ENCODE results near the gene SPRYD4.

SPRYD4 gene

DNA sequence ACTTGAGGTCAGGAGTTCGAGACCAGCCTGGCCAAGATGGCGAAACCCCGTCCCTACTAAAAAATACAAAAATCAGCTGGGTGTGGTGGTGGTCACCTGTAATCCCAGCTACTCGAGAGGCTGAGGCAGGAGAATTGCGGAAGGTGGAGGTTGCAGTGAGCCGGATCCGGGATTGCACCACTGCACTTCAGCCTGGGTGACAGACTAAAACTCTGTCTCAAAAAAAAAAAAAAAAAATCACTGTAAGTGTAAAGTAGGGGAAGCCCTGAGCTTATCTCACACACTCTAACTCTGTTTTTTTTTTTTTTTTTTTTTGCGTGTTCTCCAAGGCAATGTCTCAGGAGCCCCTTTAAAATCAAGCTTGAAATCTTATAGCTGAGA is 52.8 kb downstream of the SPRYD4 start:
- Histone ChIP-seq H3K36me3 (ENCODE audit: insufficient read depth, low read length) (no peaks in the 10 kb centered on the region), H3K79me2 (ENCODE audit: insufficient read depth, low read length) (no peaks in the 10 kb centered on the region), H3K4me2 (ENCODE audit: low read length) (no peak overlapping the region), H3K9me3 (ENCODE audit: low read length) (no peaks in the 10 kb centered on the region), H2AFZ (ENCODE audit: low read length) (no peak overlapping the region), H3K27ac (ENCODE audit: low read depth, low read length, poor library complexity, severe bottlenecking) (no peak overlapping the region), H4K20me1 (ENCODE audit: insufficient read depth, low read length) (no peaks in the 10 kb centered on the region), H3F3A (ENCODE audit: insufficient read depth, low read length) (no peaks in the 10 kb centered on the region), H3K9me2 (ENCODE audit: low read depth, low read length) (no peaks in the 10 kb centered on the region), H3K4me1 (ENCODE audit: insufficient read depth, low read length, severe bottlenecking) (no peaks in the 10 kb centered on the region), H3K4me3 (ENCODE audit: low read depth, low read length, poor library complexity, severe bottlenecking) (no peak overlapping the region), H3K9ac (ENCODE audit: low read length) (no peak overlapping the region), H3K27me3 (ENCODE audit: insufficient read depth, low read length) (no peaks in the 10 kb centered on the region)
- TF ChIP-seq EZH2 (IDR thresholded peaks at IDR 0.05; ENCODE audit: borderline replicate concordance, low read length): no peak
- TF ChIP-seq, protein P1, sequence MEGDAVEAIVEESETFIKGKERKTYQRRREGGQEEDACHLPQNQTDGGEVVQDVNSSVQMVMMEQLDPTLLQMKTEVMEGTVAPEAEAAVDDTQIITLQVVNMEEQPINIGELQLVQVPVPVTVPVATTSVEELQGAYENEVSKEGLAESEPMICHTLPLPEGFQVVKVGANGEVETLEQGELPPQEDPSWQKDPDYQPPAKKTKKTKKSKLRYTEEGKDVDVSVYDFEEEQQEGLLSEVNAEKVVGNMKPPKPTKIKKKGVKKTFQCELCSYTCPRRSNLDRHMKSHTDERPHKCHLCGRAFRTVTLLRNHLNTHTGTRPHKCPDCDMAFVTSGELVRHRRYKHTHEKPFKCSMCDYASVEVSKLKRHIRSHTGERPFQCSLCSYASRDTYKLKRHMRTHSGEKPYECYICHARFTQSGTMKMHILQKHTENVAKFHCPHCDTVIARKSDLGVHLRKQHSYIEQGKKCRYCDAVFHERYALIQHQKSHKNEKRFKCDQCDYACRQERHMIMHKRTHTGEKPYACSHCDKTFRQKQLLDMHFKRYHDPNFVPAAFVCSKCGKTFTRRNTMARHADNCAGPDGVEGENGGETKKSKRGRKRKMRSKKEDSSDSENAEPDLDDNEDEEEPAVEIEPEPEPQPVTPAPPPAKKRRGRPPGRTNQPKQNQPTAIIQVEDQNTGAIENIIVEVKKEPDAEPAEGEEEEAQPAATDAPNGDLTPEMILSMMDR (IDR thresholded peaks at IDR 0.05; ENCODE audit: low read length): no peak

DNA sequence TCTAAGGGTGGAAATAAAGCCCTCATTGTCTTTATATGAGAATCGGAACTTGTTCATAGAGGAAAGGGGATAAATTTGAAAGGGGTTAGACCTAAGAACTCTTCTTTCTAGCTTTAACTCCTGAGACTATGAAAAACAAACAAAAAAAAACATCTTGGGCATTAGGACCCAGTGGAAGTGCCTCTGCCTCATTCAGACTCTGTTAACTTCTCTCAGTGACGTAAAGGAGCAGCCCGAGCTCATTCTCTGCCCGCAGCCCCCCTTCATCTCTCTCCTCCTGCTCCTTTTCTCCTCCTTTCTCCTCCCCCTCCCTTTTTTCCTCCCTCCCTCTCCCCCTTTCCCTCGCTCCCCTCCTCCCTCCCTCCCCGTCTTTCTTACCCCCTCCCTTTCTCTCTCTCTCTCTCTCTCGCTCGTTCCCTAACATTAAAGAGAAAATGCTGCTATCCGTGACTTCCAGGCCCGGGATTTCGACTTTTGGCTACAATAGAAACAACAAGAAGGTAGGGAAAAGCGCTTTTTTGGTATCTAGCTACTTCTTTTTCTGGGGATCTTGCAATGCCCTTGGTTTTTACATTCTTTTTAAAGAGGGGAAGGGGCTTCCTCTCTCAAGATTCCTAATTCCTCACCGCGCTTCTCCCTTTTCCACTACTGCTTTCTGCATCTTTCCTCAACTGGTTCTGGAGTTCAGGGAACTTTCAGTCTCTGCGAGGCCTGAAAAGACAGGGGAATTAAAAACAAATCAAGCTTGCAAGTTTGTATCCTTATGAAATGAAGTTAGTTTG is 53.4 kb downstream of the SPRYD4 start, which contains the start of gene RBMS2:
Gene RBMS2, plus strand, starts transcription at position 231 of the 782 bp plus-strand sequence. Its CDS starts 204 bp downstream, at position 435.
- H2AFZ ChIP-seq (ENCODE audit: low read length): no peak within 1 kb of the TSS
- H3K4me2 ChIP-seq (ENCODE audit: low read length): no peak within 1 kb of the TSS
- no peaks in the 10 kb centered on the region for H3K9me2 ChIP-seq (ENCODE audit: low read depth, low read length)
- no peaks in the 10 kb centered on the region for H3K4me1 ChIP-seq (ENCODE audit: insufficient read depth, low read length, severe bottlenecking)
- H3K36me3 ChIP-seq (ENCODE audit: insufficient read depth, low read length): no peaks in the 10 kb centered on the region
- no peak within 1 kb of the TSS for H3K4me3 ChIP-seq (ENCODE audit: low read depth, low read length, poor library complexity, severe bottlenecking)
- no peak within 1 kb of the TSS for H3K27ac ChIP-seq (ENCODE audit: low read depth, low read length, poor library complexity, severe bottlenecking)
- H3K79me2 ChIP-seq (ENCODE audit: insufficient read depth, low read length): no peaks in the 10 kb centered on the region
- H3F3A ChIP-seq (ENCODE audit: insufficient read depth, low read length): no peaks in the 10 kb centered on the region
- no peaks in the 10 kb centered on the region for H3K27me3 ChIP-seq (ENCODE audit: insufficient read depth, low read length)
- no peak within 1 kb of the TSS for H3K9ac ChIP-seq (ENCODE audit: low read length)
- no peaks in the 10 kb centered on the region for H3K9me3 ChIP-seq (ENCODE audit: low read length)
- no peaks in the 10 kb centered on the region for H4K20me1 ChIP-seq (ENCODE audit: insufficient read depth, low read length)
- TF ChIP-seq EZH2 (IDR thresholded peaks at IDR 0.05; ENCODE audit: borderline replicate concordance, low read length): no peak
- TF ChIP-seq, protein P1 (IDR thresholded peaks at IDR 0.05; ENCODE audit: low read length): no peak

DNA sequence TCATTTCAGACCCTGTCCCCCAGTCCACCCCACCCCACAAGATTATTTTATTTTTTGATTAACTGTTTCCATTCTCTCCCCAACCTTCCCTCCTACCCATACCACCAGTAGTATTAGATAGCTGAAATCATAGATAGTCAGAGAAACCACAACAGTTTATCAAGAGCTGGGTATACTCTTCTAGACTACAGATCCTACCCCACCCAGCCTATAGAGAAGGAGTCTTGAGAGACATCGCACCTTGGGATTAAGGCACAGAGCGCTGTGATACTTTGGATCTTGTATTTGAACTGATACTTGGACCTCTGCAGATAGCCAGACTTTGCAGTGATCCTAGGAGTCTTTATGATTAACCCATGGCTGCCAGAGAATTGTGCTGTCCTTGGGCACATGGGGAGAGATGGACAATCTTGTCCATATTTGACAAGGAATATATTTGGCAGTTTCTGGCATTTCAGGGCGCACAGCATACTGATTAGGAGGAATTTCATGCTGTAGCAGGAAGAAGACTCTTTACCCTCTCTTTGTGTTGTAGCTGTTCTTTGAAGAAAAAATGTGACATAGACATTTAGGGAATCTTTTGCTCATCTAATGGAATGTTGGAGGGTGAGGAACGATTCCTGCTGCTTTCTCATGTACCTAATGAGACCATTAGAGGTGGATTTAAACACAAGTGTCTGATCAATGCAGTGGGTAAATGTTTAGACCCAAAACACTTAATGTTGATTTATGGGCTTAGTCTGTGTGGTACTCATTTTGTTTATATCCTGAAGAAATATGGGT is 54.2 kb downstream of the SPRYD4 start:
- no peaks in the 10 kb centered on the region for H3F3A ChIP-seq (ENCODE audit: insufficient read depth, low read length)
- H4K20me1 ChIP-seq (ENCODE audit: insufficient read depth, low read length): no peaks in the 10 kb centered on the region
- H3K79me2 ChIP-seq (ENCODE audit: insufficient read depth, low read length): no peaks in the 10 kb centered on the region
- H3K4me3 ChIP-seq (ENCODE audit: low read depth, low read length, poor library complexity, severe bottlenecking): no peak overlapping the region
- H2AFZ ChIP-seq (ENCODE audit: low read length): no peak overlapping the region
- H3K9me3 ChIP-seq (ENCODE audit: low read length): no peaks in the 10 kb centered on the region
- H3K4me1 ChIP-seq (ENCODE audit: insufficient read depth, low read length, severe bottlenecking): no peaks in the 10 kb centered on the region
- no peaks in the 10 kb centered on the region for H3K9me2 ChIP-seq (ENCODE audit: low read depth, low read length)
- no peak for TF ChIP-seq EZH2 (IDR thresholded peaks at IDR 0.05; ENCODE audit: borderline replicate concordance, low read length)
- TF ChIP-seq, protein P1 (IDR thresholded peaks at IDR 0.05; ENCODE audit: low read length): no peak
- H3K9ac ChIP-seq (ENCODE audit: low read length): no peak overlapping the region
- H3K36me3 ChIP-seq (ENCODE audit: insufficient read depth, low read length): no peaks in the 10 kb centered on the region
- no peak overlapping the region for H3K4me2 ChIP-seq (ENCODE audit: low read length)
- H3K27me3 ChIP-seq (ENCODE audit: insufficient read depth, low read length): no peaks in the 10 kb centered on the region
- no peak overlapping the region for H3K27ac ChIP-seq (ENCODE audit: low read depth, low read length, poor library complexity, severe bottlenecking)

Measured in OCI-LY1 (cell line).